22Rv1 (cell line): ENCODE results near the gene FBXL2.

Experiments
- H3K27ac ChIP-seq: fragments of 450-650 bp; 2 replicates; pipeline ENCODE4 v1.5.1; 2017
- ZFX ChIP-seq: fragments of 450-650 bp; IDR thresholded peaks from 2 replicates; pipeline ENCODE4 v1.6.1; 2017; ENCODE audit warnings: antibody characterized with exemption, borderline replicate concordance
- TF ChIP-seq, protein P1 (sequence below): fragments of 450-650 bp; IDR thresholded peaks from 2 replicates; pipeline ENCODE4 v1.5.1; 2017; ENCODE audit warnings: mild to moderate bottlenecking

Gene FBXL2

GRCh38 chr3:33271324-33271723, 5.9 kb upstream of the FBXL2 start:
- H3K27ac ChIP-seq, result no peak overlapping the region
- TF ChIP-seq, protein P1, sequence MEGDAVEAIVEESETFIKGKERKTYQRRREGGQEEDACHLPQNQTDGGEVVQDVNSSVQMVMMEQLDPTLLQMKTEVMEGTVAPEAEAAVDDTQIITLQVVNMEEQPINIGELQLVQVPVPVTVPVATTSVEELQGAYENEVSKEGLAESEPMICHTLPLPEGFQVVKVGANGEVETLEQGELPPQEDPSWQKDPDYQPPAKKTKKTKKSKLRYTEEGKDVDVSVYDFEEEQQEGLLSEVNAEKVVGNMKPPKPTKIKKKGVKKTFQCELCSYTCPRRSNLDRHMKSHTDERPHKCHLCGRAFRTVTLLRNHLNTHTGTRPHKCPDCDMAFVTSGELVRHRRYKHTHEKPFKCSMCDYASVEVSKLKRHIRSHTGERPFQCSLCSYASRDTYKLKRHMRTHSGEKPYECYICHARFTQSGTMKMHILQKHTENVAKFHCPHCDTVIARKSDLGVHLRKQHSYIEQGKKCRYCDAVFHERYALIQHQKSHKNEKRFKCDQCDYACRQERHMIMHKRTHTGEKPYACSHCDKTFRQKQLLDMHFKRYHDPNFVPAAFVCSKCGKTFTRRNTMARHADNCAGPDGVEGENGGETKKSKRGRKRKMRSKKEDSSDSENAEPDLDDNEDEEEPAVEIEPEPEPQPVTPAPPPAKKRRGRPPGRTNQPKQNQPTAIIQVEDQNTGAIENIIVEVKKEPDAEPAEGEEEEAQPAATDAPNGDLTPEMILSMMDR, result no peak
- no peak for TF ChIP-seq ZFX

DNA sequence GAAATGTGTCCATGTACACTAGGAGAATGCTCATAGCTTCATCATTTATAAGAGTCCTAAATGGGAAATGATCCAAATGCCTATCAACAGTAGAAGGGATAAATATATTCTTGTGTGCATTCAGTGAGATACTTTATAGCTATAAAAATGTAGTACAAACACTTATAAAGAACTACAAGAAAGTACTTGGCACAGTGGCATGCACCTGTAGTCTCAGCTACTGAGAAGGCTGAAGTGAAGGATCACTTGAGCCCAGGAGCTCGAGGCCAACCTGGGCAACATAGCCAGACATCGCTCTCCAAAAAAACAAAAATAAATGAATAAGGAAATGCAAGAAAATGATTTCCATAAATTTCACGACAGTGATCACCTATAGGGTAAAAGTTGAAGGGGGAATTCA, 3.6 kb upstream of the FBXL2 start:
- TF ChIP-seq, protein P1, result no peak
- TF ChIP-seq ZFX, result no peak
- H3K27ac ChIP-seq, result no peak overlapping the region

DNA sequence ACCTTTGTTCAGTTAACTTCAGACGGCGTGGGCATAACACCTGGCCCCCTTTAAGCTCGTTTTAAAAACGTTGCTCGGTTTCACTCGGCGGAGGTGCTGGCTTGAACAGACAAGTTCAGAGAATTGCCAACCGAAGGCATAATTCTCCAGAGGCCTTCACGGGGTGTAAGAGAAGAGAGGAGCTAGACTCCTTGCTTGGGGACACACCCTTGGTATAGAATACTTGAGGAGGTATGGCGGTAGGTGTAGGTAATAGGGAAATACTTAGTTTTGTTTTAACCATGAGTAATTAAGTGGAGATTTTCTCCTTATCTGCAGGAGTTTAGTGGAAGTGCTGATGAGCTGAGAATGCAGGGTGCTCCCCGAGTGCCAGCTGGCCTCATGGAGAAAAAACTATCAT, 921 bp downstream of the FBXL2 start:
- TF ChIP-seq ZFX, result no peak
- TF ChIP-seq, protein P1, result no peak
- H3K27ac ChIP-seq, result no peak overlapping the region

GRCh38 chr3:33287672-33288282, 10.5 kb downstream of the FBXL2 start:
- TF ChIP-seq ZFX, result no peak
- TF ChIP-seq, protein P1, result no peak
- H3K27ac ChIP-seq, result no peak overlapping the region

DNA sequence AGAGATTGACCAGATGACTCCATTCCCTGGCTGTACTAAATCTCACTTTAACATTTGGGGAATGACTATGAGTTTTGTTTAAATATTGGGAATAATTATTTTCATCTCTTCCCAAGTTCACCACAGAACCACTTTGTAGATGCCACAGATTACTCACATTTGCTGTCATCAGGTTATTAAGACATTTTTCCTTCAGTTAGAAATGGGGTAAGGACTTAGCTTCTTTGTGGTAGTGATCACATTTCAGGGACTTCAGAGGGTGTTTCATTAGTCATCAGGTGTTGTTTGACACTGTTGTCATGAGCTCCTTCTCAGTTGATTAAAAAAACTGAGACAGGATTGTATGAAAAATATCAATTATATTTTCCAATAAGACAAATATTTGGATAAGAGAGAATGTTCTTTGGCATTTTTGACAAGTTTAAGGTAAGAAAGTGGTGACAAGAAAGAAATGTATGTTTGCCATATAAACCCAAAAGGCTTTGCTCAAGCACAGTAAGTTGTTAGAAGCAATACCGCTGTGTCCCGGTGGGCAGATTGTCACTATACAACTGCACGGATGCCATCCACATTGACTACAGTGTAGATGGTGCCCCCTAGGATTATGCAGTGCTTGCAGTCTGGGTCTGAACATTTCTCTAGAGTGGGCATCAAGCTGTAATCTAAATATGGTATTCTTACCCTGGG, 22.3 kb downstream of the FBXL2 start:
- TF ChIP-seq ZFX, result no peak
- TF ChIP-seq, protein P1, result no peak
- no peak overlapping the region for H3K27ac ChIP-seq

DNA sequence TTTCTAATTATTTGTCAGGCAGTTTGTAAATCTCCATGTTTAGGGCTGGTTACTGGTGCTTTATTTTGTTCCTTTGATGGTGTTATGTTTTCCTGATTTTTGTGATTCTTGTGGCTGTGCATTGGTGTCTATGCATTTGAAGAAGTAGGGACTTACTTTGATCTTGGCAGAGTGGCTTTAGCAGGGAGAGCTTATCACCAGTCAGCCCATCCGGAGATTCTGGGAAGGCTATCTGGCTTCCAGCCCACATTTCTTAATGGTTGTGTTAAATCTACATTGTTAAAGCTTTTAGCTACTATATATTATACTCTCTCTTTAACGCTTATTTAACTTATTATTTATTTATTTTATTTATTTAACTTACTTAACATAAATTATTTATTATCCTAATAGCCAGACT, 35.1 kb downstream of the FBXL2 start:
- no peak for TF ChIP-seq ZFX
- TF ChIP-seq, protein P1, result no peak
- no peak overlapping the region for H3K27ac ChIP-seq

DNA sequence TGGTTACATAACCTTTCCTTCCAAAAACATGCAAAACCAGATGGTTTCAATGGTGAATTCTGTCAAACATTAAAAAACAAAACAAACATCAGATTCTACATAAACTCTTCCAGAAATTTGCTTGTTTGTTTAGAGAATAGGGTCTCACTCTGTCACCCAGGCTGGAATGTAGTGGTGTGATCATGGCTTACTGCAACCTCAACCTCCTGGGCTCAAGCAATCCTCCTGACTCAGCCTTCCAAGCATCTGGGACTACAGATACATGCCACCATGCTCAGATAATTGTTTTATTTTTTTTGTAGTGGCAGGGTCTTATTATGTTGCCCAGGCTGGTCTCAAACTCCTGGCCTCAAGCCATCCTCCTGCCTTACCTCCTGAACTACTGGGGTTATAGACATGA, 36.1 kb downstream of the FBXL2 start:
- H3K27ac ChIP-seq, result no peak overlapping the region
- no peak for TF ChIP-seq ZFX
- TF ChIP-seq, protein P1, result no peak
